Brain pericyte (primary cell): ENCODE measurements around the gene PSMD10.
A peak's percentile ranks its signal among the peaks of the same experiment; 100 is the strongest.

Experiments
- DNase-seq: peaks from one replicate; pipeline ENCODE4 v3.0.0-alpha.2; 2012; ENCODE audit warnings: low read depth, low spot score

Gene PSMD10

DNA sequence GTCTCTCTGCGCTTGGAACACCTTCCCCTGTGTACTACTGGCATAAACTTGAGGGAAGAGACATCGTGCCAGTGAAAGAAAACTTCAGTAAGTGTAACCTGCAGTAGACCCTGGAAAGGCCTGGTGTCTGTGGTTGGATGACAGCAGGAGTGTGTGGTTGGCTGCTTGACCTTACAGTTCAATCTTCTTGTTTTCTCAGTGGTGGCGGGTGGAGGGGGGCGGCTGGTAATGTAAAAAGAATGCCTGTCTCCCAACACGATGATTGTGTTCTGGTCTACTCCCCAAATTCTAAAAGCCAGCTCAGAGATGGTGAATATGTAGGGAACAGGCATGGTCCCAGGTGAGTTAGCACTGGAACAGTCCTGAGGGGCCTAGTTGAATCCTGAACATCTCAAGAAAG lies 18.6 kb downstream of the PSMD10 start:
- DNase-seq = no peak

DNA sequence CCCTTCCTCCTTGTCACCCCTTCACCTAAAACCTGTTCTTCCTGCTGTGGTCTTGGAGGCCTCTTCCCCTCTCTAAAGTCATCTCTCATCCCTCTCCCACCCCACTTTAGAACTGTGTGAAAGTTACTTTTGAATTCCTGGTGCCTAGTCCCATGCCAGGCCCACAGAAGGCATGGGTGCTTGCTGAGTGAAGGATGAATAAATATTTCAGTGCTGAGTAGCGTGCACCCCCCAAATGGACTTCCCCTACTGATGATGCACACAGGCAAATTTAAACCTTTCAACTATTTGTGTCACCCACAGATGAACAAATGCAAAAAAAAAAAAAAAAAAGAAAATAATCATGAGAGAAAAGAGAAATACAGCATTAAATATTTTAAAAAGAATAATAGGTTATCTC lies 19.8 kb downstream of the PSMD10 start:
- DNase-seq = no peak

DNA sequence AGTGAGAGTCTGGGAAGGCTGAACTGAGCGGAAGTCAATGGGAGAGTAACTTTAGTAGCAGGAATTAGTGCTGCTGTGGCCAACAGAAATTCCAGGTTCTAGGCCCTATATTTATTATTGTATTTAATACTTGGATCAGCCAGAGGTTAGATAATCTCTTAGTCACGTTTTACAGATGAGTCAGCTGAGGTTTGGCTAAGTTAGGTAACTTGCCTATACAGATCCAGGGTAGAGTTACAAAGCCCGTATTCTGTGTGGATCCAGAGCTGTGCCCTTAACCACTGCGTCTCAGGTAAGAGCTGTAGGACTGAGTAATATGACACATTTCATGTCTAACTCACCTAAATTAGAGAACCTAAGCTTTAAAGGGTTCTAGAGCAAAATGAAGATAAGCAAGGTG lies 20.5 kb downstream of the PSMD10 start:
- DNase-seq = no peak

DNA sequence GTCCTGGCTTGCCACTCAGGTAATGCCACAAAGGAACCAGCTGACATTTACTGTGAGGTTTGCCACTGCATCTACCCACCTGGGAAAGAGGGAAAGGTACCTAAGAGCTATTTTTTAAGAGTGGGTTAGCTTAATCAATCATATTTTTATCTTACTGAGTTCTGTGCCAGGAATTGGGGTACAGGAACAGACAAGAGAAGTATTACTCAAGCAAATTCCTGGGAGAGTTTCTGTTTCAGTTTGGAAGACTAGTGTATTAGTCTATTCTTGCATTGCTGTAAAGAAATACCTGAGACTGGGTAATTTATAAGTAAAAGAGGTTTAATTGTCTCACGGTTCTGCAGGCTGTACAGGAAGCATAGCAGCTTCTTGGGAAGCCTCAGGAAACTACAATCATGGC lies 23.2 kb downstream of the PSMD10 start:
- DNase-seq = no peak

DNA sequence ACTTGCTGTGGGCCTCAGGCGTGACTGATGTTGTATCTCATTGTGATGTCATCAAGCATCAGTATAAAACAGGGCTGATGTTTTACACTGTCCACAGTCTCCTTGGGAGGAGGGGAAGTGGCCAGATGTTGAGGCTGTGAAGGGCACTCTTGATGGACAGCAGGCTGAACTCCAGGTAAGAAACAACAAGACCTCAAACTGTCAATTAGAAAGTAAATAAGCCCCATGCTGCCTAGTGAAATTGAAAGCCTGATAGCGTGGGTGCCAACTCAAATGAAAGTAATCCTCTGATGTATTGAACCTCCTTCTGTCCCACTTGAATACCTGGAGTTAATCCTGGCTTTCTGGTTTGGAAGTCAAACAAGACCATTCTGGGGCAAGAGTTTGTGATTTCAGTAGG lies 26.7 kb downstream of the PSMD10 start:
- no peak for DNase-seq

DNA sequence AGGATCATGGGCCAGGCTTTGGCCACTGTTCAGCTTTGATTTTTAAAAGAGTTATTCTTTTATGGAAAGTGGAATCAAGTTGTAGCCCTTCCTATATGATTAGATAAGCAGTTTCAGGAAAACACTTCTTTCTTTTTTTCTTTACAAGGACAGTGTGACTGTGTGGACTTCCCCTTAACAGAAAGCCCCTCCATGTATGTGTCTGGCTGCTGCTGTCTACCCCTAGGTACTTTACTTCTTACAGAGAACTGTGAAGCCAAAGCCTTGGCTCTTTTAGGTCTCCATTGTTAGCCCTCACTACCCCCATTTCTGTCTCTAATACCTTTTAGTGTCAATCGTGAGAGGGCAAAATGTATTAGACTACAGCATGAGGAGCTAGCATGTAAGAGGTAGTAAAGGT lies 27.3 kb downstream of the PSMD10 start:
- DNase-seq = no peak

DNA sequence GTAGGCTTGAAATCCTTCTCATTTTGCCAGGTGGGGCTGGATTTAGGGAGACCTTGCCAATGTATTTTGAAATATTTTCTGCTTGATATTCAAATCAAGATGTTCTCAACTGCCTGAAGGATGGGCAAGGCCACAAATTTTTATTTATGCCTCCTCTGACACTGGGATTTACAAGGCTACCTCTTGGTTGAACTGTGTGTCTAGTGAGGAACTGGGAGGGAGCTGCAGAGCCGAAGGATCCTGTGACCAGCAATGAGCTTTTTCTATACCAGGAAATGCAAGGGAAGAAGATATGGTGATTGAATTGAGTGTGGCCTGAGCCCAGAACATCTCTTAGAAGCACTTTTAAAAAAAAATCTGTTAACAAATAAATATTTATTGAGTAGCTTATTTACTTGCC lies 31.5 kb downstream of the PSMD10 start:
- no peak for DNase-seq

DNA sequence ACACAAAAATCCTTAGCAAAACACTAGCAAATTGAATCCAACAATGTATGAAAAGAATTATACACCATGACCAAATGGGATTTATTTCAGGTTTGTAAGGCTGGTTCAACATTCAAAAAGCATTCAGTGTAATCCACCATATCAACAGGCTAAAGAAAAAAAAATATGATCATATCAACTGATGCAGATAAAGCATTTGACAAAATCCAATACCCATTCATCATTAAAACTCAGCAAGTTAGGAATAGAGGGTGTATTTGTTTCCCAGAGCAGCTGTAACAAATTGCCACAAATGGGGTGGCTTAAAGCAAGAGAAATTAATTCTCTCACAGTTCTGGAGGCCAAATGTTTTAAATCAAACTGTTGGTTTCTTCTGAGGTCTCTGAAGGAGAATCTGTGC lies 35.8 kb downstream of the PSMD10 start:
- DNase-seq = no peak

DNA sequence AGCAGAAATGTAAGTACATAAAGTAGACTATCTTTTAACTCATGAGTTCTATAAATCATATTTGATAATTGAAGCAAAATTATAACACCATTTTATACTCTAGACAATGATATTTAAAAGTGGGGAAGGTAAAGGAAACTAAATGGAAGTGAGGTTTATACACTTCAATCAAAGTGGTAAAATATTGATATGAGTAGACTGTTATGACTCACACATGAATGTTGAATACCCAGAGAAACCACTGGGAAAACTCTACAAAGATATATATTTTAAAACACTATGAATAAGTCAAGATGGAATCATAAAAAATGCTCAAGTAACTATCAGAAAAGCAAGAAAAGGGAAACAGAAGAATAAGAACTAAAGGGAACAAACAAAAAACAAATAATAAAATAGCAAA lies 38.1 kb downstream of the PSMD10 start:
- DNase-seq = no peak

DNA sequence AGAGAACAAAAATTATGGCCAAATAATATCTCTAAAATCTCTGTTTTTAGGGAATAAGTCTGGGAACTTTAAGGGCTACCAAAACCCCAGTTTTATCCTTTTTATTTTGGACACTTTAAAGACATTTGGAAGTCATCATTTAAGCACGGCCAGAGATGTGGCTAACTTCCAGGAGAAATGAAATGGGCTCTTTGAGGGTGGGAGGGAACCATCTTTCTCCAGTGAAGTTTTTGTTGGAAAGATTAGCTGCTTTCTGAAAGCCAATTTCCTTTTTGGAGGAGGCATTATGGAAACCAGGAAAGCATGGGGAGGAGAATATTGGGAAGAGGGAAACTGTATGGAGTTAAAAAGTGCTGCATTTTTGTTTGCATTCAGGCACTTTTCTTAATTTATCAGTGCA lies 41.7 kb downstream of the PSMD10 start:
- no peak for DNase-seq

DNA sequence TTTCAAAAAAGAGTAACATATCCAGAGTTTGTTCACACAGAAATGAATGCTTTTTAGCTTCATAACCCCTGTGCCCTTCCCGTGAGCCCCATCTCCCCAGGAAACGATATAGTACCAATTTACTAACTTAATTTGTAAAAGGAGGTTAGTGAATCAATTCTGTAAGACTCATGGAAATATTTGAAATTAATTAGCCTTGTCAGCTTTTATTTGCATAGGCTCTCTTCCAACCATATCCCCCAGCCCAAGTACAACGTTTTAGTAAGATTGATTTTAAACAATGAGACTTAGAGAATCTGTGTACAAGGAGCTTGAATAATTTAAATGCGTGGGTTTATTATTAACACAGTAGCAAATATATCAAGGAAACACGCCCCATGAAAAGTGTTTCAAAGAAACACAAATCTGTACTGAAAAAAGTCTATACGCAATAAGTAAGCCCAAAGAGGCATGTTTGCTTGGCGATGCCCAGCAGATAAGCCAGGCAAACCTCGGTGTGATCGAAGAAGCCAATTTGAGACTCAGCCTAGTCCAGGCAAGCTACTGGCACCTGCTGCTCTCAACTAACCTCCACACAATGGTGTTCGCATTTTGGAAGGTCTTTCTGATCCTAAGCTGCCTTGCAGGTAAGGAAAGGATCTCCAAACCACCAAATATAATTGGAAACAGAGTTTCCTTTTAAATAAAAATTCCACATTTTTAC lies 46.6 kb downstream of the PSMD10 start, which contains the start of gene VSIG1:
Gene VSIG1, plus strand, starts transcription at position 512 of the 703 bp plus-strand sequence. Its CDS starts 66 bp downstream, at position 578.
- DNase-seq = no peak

DNA sequence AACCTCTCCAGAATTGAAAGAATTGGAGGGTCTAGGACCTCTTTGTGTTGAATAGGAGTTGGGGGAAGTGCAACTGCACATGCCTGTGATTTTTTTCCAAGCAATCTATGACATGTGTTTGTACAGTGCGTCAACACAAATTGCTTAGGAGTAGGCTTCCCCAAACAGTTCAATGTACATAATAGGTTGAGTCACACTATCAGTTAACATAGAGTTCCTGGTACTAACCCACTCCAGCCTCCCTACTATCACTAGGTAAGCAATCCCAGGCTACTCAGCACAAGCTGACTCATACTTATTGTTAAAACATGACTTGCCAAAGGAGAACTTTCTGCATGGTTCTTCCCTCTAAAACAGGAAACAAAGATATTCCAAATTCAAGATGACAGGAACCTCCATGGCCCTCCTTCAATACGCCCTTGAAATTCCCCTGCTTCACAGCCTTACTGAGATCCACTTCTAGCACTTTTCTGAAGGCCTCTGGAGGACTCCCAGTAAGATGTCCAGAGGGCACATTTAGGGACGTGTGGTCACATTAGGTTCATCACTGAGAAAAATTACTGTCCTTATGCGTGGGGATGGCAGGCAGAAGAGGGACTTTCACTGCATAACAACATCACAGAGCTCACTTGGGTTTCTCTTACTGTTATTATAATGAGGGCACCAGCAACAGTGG lies 54.9 kb downstream of the PSMD10 start:
- DNase-seq = peak; percentile 27

DNA sequence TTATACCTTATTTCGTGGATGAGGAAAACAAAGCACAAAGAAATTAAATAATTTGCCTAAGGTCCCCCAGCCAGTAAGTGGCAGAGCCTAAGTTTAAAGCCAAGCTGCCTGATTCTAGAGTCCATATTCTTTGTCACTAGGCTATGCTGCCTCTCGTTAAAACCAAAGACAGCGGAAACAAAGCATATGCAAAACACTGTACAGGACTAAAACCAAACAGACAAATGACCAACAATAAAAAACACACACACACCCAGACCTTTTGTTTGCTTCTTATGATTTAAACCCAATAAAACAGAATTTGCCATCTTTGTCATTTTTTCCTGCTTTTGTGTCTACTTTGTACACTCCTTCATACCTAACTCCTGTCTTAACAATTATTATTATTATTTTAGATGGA lies 56.6 kb downstream of the PSMD10 start:
- no peak for DNase-seq
